Measurements from ENCODE around the gene DYSF. TPM values are rescaled to one million over a fixed set of nuclear protein-coding genes. Genes with fewer than 3 reads are reported as not detected.

DYSF gene
- total RNA-seq, 1 donor from 2014 or later = 72.0 TPM

DNA sequence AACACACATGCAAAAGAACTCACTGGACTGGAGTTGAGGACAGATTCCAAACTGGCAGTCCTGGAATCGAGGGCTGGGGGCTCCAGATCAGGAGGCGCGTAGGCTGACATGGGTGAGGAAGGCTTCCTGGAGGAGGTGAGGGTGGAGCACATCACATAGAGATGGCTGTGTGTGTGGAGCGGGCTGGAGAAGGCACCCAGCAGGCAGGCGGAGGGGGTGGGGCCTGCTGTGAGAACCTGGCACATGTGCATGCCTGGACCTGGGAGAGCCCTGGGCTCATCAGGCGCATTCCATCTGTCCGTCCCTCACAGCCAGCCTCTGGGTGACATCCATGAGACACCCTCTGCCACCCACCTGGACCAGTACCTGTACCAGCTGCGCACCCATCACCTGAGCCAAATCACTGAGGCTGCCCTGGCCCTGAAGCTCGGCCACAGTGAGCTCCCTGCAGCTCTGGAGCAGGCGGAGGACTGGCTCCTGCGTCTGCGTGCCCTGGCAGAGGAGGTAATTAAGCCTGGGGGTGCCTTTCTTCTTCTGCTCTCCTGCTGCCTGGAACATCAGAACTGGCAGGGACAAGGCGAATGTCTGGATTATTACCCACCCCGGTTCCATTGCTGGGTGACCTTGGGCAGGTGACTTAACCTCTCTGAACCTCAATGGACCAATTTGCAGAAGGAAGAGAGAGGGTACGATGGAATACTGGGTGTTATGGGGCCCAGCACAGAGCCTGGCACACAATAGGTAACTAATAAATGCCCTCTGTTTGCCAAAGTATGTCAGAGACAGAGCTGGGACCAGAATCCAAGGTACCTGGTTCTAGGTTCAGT is 108.3 kb downstream of the DYSF start:
- Mint-ChIP-seq H3K4me3 (ENCODE audit: unreplicated experiment) (no peak overlapping the region), H3K27me3 (ENCODE audit: unreplicated experiment) (no peaks in the 10 kb centered on the region), H3K27ac (ENCODE audit: unreplicated experiment) (no peak overlapping the region), H3K36me3 (ENCODE audit: unreplicated experiment) (peaks cover 4% of the 10 kb centered on the region), H3K9me3 (ENCODE audit: unreplicated experiment) (no peaks in the 10 kb centered on the region), H3K4me1 (ENCODE audit: unreplicated experiment) (peaks cover 26% of the 10 kb centered on the region)
- TF ChIP-seq, protein P1, sequence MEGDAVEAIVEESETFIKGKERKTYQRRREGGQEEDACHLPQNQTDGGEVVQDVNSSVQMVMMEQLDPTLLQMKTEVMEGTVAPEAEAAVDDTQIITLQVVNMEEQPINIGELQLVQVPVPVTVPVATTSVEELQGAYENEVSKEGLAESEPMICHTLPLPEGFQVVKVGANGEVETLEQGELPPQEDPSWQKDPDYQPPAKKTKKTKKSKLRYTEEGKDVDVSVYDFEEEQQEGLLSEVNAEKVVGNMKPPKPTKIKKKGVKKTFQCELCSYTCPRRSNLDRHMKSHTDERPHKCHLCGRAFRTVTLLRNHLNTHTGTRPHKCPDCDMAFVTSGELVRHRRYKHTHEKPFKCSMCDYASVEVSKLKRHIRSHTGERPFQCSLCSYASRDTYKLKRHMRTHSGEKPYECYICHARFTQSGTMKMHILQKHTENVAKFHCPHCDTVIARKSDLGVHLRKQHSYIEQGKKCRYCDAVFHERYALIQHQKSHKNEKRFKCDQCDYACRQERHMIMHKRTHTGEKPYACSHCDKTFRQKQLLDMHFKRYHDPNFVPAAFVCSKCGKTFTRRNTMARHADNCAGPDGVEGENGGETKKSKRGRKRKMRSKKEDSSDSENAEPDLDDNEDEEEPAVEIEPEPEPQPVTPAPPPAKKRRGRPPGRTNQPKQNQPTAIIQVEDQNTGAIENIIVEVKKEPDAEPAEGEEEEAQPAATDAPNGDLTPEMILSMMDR (IDR thresholded peaks at IDR 0.05) = no peak
- no peak for DNase-seq (ENCODE audit: extremely low spot score, unreplicated experiment)

DNA sequence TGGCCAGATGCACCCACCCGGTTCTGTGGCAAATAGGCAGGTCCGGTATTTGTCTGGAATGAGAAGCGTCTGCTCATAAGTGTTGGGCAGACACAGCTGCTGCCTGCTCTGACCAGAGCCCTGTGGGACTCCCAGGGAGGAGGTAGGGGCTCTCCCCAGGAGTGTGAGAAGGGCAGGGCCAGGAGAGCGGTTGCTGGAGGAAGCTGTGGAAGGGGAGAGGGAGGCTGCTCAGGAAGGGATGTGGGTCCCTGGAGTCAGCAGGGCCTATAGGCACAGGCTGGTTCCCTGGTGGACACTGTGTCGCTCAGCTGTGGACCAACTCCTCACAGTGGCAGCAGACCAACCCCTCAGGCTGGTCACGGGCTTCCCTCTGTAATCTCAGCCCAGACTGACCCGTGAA is 109.2 kb downstream of the DYSF start:
- H3K4me1 Mint-ChIP-seq (ENCODE audit: unreplicated experiment) = peaks cover 26% of the 10 kb centered on the region
- peaks cover 2% of the 10 kb centered on the region for H3K36me3 Mint-ChIP-seq (ENCODE audit: unreplicated experiment)
- TF ChIP-seq, protein P1 (IDR thresholded peaks at IDR 0.05) = no peak
- H3K9me3 Mint-ChIP-seq (ENCODE audit: unreplicated experiment) = no peaks in the 10 kb centered on the region
- DNase-seq (ENCODE audit: extremely low spot score, unreplicated experiment) = no peak
- no peak overlapping the region for H3K4me3 Mint-ChIP-seq (ENCODE audit: unreplicated experiment)
- no peaks in the 10 kb centered on the region for H3K27me3 Mint-ChIP-seq (ENCODE audit: unreplicated experiment)
- H3K27ac Mint-ChIP-seq (ENCODE audit: unreplicated experiment) = no peak overlapping the region

DNA sequence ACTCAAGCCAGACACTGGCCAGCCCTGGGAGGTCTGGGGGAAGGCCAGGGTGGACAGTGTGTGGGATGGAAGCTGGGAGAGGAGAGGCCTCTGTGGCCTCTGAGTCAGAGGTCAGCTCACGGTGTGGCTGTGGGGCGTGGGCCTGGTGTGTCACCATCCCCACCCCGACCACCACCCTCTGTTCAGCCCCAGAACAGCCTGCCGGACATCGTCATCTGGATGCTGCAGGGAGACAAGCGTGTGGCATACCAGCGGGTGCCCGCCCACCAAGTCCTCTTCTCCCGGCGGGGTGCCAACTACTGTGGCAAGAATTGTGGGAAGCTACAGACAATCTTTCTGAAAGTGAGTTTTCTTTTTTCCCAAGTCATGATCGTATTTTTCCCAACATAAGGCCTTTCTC is 110.5 kb downstream of the DYSF start:
- peaks cover 5% of the 10 kb centered on the region for H3K36me3 Mint-ChIP-seq (ENCODE audit: unreplicated experiment)
- H3K27ac Mint-ChIP-seq (ENCODE audit: unreplicated experiment) = no peak overlapping the region
- H3K9me3 Mint-ChIP-seq (ENCODE audit: unreplicated experiment) = no peaks in the 10 kb centered on the region
- H3K4me3 Mint-ChIP-seq (ENCODE audit: unreplicated experiment) = no peak overlapping the region
- peaks cover 26% of the 10 kb centered on the region for H3K4me1 Mint-ChIP-seq (ENCODE audit: unreplicated experiment)
- TF ChIP-seq, protein P1 (IDR thresholded peaks at IDR 0.05) = no peak
- H3K27me3 Mint-ChIP-seq (ENCODE audit: unreplicated experiment) = no peaks in the 10 kb centered on the region
- no peak for DNase-seq (ENCODE audit: extremely low spot score, unreplicated experiment)

DNA sequence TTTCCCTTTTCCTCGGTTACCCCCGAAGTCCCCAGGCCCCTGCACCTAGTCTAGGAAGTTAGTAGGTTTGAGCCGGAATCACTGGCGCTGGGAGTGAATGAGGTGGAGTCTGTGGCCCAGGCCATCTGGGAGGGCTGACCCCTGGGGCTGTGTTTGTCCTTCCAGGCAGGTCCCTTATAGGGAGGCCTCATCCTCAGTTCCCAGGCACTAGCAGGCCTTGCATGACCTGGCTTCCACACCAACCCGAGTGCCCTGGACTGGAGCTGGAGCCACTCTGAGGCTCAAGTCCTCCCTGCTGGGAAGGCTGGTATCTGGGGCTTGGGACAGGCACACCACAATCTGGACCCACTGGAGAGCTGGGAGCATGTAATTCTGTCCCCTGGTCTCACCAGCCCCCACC is 111.0 kb downstream of the DYSF start:
- Mint-ChIP-seq H3K4me3 (ENCODE audit: unreplicated experiment) (no peak overlapping the region), H3K4me1 (ENCODE audit: unreplicated experiment) (peaks cover 26% of the 10 kb centered on the region)
- no peak for DNase-seq (ENCODE audit: extremely low spot score, unreplicated experiment)

DNA sequence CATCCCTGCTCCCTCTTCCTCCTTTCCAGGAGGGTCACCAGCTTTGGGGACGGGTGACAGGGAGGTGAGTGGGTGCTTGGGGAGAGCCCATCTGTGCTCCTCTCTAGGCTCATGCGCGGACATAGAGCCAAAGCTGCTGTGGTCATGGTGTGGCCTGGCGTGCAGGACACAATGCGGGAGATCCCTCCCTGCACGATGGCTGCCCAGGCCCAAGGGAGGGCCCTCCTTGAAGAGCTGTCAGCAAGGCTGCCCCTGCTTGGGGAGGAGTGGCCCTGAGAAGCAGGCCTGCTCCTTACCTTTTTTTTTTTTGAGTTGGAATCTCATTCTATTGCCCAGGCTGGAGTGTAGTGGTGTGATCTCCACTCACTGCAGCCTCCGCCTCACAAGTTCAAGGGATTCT is 111.4 kb downstream of the DYSF start:
- Mint-ChIP-seq H3K4me1 (ENCODE audit: unreplicated experiment) (peaks cover 26% of the 10 kb centered on the region), H3K4me3 (ENCODE audit: unreplicated experiment) (no peak overlapping the region), H3K27ac (ENCODE audit: unreplicated experiment) (no peak overlapping the region), H3K27me3 (ENCODE audit: unreplicated experiment) (no peaks in the 10 kb centered on the region), H3K9me3 (ENCODE audit: unreplicated experiment) (no peaks in the 10 kb centered on the region), H3K36me3 (ENCODE audit: unreplicated experiment) (peaks cover 11% of the 10 kb centered on the region)
- TF ChIP-seq, protein P1 (IDR thresholded peaks at IDR 0.05) = no peak
- no peak for DNase-seq (ENCODE audit: extremely low spot score, unreplicated experiment)

More for the DNA sequence above, 111.0 kb downstream of the DYSF start:
- no peaks in the 10 kb centered on the region for H3K9me3 Mint-ChIP-seq (ENCODE audit: unreplicated experiment)
- peaks cover 9% of the 10 kb centered on the region for H3K36me3 Mint-ChIP-seq (ENCODE audit: unreplicated experiment)
- H3K27ac Mint-ChIP-seq (ENCODE audit: unreplicated experiment) = no peak overlapping the region
- TF ChIP-seq, protein P1 (IDR thresholded peaks at IDR 0.05) = no peak
- no peaks in the 10 kb centered on the region for H3K27me3 Mint-ChIP-seq (ENCODE audit: unreplicated experiment)

Data from osteocyte (in vitro differentiated cells).